NCI-H1436 (cell line): ENCODE results near the gene CD300C.
"Not testable (repeated sequence)": the region's sequence is repeated elsewhere in the genome, so short reads cannot be mapped to it uniquely, and the experiment has no call there.

ENCODE experiments used
- DNase-seq: peaks from one replicate; lab custom pipeline; 2025; lab: John Stamatoyannopoulos, UW

The CD300C gene

DNA sequence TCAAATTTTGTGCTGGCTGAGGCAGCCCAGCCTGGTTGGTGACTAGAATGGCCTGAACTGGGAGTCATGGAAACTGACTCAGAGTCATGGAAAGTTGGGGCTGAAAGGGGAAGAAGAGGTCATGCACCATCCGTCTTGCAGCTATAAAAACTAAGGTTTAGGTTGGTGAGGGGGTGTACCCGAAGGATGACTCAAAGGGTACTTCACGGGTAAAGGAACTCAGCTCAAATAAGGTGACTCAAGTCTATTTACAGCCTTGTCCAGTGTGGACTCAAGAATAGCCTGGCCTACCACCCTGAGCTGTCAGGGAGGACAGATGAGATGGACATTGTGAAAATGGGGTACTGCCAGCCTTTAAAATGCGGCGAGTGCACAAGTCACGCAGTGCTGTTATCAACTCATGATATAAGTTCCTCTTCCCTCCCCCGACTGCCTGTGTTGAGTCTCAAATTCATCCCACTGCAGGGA is 33.3 kb downstream of the CD300C start:
- DNase-seq, result no peak

DNA sequence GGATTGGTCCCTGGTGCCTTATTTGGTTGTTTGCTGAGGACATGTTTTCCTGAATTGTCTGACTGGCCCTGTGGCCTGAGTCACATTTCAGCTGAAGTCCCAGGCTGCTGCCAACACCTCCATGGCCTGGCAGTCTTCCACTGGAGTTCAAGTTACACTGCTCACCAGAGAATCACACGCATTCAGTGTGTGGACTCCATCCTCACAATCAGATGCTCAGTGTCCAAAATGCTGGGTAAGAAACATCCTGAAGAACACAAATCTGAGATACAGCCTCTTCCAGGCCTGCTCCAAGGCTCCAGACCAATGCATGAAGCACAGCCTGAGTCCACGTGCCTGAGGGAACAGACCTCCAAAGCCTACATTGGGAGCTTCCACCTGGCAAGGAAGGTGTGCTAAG is 33.9 kb downstream of the CD300C start:
- no peak for DNase-seq

DNA sequence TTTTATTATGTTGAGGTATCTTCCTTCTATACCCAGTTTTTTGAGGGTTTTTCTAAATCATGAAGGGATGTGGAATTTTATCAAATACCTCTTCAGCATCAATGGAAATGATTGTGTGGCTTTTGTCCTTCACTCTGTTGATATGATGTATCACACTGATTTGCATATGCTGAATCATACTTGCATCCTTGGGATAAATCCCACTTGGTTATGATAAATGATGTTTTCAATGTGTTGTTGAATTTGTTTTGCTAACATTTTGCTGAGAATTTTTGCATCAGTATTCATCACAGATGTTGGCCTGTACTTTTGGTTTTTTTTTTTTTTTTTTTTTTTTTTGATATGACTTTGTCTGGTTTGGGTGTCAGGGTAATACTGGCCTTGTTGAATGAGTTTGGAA is 37.8 kb downstream of the CD300C start:
- no peak for DNase-seq

DNA sequence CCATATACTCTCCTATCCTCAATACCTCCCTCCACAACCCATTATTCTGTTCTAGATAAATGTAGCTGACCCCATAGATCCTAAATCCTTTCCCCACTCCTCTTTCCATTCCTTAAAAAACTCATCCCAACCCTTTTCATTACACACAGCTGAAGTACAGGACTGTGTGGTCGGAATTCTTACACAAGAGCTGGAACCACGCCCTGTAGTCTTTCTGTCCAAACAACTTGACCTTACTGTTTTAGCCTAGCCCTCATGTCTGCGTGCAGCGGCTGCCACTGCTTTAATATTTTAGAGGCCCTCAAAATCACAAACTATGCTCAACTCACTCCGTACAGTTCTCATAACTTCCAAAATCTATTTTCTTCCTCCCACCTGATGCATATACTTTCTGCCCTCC is 42.0 kb downstream of the CD300C start:
- DNase-seq, result not testable (repeated sequence)

DNA sequence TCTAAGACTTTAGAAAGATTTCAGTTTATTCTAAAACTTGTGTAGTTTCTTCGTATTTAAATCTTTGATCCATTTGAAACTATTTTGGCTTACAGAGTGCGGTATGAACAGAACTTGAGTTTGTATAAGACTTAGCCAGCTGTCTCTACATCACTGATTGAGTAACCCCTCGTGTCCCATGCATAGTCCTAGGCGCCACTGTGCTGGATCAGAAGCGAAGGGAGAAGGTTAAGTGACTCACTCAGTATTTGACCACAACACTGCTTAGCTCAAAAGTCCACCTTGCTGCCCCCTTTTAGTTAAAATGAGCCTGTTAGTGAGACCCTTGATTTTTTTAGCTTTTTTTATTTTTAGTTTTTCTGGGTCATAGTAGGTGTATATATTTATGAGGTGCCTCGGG is 43.1 kb downstream of the CD300C start:
- no peak for DNase-seq

DNA sequence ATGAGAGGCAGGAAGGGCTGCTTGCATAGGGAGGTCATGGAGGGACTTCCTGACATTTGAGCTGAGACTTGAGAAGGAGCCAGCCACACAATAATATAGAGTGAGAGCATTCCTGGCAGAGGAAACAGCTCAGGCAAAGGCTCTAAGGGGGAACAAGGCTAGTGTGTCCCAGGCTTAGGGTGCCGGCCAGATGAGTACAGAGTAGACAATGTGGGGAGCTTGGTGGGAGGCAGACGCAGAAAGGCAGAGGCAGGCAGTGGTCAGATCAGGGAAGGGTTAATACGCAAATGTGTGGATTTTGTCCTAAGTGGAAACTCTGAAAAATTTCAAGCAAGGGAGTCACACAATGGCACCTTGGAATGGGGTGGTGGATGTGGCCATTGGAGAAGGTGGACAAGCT is 45.9 kb downstream of the CD300C start:
- no peak for DNase-seq

DNA sequence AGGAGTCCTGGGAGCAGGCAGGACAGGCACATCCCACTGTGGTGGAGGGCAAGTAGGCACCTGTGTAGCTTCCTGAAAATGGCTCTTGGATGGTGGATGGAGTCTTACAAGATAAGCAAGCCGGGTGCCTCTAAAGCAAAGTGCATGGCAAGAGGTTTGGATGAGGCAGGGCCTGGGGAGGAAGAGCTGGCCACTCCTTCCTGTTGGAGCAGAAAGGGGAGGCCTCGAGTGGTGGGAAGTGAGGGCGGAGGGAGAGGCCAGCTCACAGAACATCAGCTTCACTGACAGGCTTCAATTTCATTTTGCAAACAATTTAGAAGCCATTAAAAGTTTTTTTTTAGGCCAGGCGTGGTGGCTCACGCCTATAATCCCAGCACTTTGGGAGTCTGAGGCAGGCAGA is 48.4 kb downstream of the CD300C start:
- no peak for DNase-seq

DNA sequence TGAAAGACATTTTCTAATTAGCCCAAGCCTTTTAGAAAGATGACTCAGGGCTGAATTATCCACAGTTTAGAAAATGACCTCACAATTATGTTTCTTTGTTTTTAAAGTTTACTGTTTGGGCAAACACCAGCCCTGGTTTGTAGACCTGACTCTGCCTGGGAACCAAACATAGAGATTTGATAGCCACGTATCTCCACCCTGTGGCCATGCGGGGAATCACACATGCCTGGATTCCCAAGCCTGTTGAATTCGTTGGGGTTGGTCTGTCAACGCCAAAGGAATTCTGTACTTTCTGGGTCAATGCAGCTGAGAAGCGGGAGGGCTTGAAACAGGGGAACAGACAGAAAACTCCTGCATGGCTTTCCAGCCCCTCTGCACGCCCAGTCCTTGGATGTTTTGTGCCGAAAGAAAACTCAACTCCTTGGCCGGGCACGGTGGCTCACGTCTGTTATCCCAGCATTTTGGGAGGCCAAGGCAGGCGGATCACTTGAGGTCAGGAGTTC is 52.5 kb downstream of the CD300C start:
- DNase-seq, result peak; percentile 51

DNA sequence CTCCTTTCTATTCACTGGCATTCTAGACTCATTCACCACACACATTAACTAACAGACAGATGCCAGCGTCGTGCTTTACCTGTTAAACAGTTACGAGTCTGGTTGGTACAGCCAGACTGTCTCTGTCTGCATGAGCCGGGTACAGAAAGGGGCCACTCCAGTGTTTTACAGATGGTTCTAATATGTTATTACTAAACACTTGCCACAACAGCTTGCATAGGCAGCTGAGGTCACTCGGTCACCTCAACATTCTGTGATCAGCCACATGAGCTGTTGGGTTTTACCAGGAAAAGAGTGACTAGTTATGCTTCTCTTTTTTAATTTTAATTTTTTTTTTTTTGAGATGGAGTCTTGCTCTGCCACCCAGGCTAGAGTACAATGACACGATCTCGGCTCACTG is 54.3 kb downstream of the CD300C start:
- DNase-seq, result no peak
